HEK293T (cell line): ENCODE measurements around the gene PAPSS1.

Experiments used
- CTCF ChIA-PET: fragments of 350-600 bp; formaldehyde crosslinking; extraction: SDS; loops from one replicate; lab custom pipeline; 2021; ENCODE audit warnings: antibody characterized with exemption, inconsistent platforms; lab: Yijun Ruan, JAX
- POLR2A ChIA-PET: fragments of 350-600 bp; formaldehyde crosslinking; extraction: SDS; loops from one replicate; lab custom pipeline; 2020; ENCODE audit warnings: antibody characterized with exemption, inconsistent platforms; lab: Yijun Ruan, JAX
- DNase-seq: peaks from one replicate; pipeline ENCODE4 v3.0.0; 2012; ENCODE audit warnings: mixed read lengths; ENCODE audit errors: extremely low spot score
- ARNT ChIP-seq: fragments of 450-650 bp; IDR thresholded peaks from 2 replicates; pipeline ENCODE4 v1.6.1; 2017; ENCODE audit warnings: mild to moderate bottlenecking
- BHLHE40 ChIP-seq: fragments of 450-650 bp; IDR thresholded peaks from 2 replicates; pipeline ENCODE4 v1.6.1; 2016; ENCODE audit warnings: mild to moderate bottlenecking, moderate library complexity, borderline replicate concordance
- CTBP1 ChIP-seq: fragments of 450-650 bp; IDR thresholded peaks from 2 replicates; pipeline ENCODE4 v1.6.1; 2016; ENCODE audit warnings: borderline replicate concordance
- ELF4 ChIP-seq: fragments of 450-650 bp; IDR thresholded peaks from 2 replicates; pipeline ENCODE4 v1.6.1; 2017; ENCODE audit warnings: antibody characterized with exemption
- FOXA1 ChIP-seq: fragments of 450-650 bp; IDR thresholded peaks from 2 replicates; pipeline ENCODE4 v1.6.1; 2016; ENCODE audit warnings: mild to moderate bottlenecking
- FOXK2 ChIP-seq: fragments of 450-650 bp; IDR thresholded peaks from 2 replicates; pipeline ENCODE4 v1.6.1; 2016; ENCODE audit warnings: mild to moderate bottlenecking
- FOXM1 ChIP-seq: fragments of 450-650 bp; IDR thresholded peaks from 2 replicates; pipeline ENCODE4 v1.6.1; 2017; ENCODE audit warnings: mild to moderate bottlenecking, borderline replicate concordance
- HDGF ChIP-seq: fragments of 450-650 bp; IDR thresholded peaks from 2 replicates; pipeline ENCODE4 v1.6.1; 2017; ENCODE audit warnings: antibody characterized with exemption, borderline replicate concordance
- L3MBTL2 ChIP-seq: fragments of 450-650 bp; conservative IDR thresholded peaks from 2 replicates; pipeline ENCODE4 v1.6.1; 2016; ENCODE audit warnings: mild to moderate bottlenecking
- LEF1 ChIP-seq: fragments of 450-650 bp; IDR thresholded peaks from 2 replicates; pipeline ENCODE4 v1.6.1; 2017; ENCODE audit warnings: mild to moderate bottlenecking, borderline replicate concordance
- NFRKB ChIP-seq: fragments of 450-650 bp; IDR thresholded peaks from 2 replicates; pipeline ENCODE4 v1.6.1; 2016; ENCODE audit warnings: mild to moderate bottlenecking, moderate library complexity
- SP1 ChIP-seq: fragments of 450-650 bp; IDR thresholded peaks from 2 replicates; pipeline ENCODE4 v1.6.1; 2017
- SUZ12 ChIP-seq: fragments of 450-650 bp; IDR thresholded peaks from 2 replicates; pipeline ENCODE4 v1.6.1; 2016; ENCODE audit warnings: mild to moderate bottlenecking
- TARDBP ChIP-seq: fragments of 450-650 bp; IDR thresholded peaks from 2 replicates; pipeline ENCODE4 v1.6.1; 2016
- ZNF384 ChIP-seq: fragments of 450-650 bp; IDR thresholded peaks from 2 replicates; pipeline ENCODE4 v1.6.1; 2016
- TF ChIP-seq, protein P1 (sequence below): fragments of 450-650 bp; IDR thresholded peaks from 2 replicates; pipeline ENCODE4 v1.6.1; 2016

PAPSS1 gene

DNA sequence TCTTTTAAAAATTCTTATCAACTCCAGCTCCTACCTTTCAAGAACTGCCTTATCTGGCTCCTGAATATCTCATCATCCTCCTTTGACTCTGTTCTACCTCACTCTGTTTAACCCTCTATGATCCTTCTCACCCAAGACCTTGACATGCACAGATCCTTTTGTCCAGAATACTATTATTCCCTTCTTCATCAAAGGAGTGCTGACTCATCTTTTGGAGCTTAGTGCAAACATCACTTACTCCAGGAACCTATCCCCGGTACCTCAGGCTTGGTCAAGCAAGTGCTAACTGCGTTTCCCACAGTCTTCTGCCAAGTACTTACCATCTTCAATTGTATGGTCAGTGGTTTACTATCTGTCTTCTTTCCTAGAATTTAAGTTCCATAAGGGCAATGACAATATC, 96.0 kb downstream of the PAPSS1 start:
- TF ChIP-seq FOXK2 (no peak), ARNT (no peak), CTBP1 (no peak), LEF1 (no peak), L3MBTL2 (no peak), FOXA1 (no peak), BHLHE40 (no peak), ELF4 (no peak)
- POLR2A ChIA-PET = interaction anchor here (0.6 kb wide), 1 partner anchor 1701 kb away, joined by 3 read pairs; no protein-coding TSS in a partner anchor
- DNase-seq = no peak

DNA sequence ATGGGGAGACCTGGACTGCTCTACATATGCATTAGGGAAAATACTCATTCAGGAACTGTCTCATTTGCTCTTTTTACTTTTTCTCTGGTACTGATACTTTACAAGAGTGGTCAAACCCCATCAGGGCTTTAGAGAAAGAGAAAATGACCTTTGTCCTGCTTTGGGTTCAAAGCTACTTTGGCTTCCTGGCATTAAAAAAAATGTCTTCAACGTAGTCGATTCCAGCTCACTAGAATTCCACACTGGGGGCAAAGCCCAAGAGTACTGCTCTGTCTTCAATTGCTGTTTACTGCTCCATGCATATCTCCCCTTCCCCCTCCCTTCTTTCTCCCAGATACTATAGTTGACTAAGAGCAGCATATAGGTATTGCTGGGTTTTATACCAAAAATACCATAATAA, 98.0 kb downstream of the PAPSS1 start:
- ChIA-PET CTCF (no interaction called here), POLR2A (no interaction called here)
- no peak for DNase-seq
- TF ChIP-seq ELF4 (no peak), FOXA1 (no peak), L3MBTL2 (no peak), CTBP1 (no peak), FOXM1 (no peak), SUZ12 (no peak), TARDBP (no peak), ARNT (no peak), HDGF (no peak)

More for the DNA sequence above, 96.0 kb downstream of the PAPSS1 start:
- CTCF ChIA-PET = no interaction called here

DNA sequence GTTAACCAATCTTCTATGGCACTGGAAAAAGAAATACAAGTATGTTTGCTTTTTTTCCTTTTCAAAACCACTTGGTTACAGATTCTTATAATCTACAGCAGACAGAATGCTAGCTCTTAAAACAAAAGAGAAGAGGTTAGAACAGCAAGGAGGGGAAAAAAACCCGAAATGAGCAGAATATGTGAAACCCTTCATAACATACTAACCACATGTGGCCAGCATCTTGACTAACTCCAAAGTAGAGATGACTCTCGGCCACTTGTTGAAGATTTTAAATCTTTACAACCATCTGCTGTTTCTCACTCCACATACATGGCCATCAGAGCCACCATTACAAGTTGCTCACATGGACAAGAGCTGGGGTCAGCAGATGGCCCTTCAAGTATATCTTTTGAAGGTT, 100.3 kb downstream of the PAPSS1 start:
- DNase-seq = no peak
- POLR2A ChIA-PET = no interaction called here
- CTCF ChIA-PET = no interaction called here
- TF ChIP-seq, protein P1, sequence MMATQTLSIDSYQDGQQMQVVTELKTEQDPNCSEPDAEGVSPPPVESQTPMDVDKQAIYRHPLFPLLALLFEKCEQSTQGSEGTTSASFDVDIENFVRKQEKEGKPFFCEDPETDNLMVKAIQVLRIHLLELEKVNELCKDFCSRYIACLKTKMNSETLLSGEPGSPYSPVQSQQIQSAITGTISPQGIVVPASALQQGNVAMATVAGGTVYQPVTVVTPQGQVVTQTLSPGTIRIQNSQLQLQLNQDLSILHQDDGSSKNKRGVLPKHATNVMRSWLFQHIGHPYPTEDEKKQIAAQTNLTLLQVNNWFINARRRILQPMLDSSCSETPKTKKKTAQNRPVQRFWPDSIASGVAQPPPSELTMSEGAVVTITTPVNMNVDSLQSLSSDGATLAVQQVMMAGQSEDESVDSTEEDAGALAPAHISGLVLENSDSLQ = no peak
- no peak for TF ChIP-seq CTBP1
- no peak for TF ChIP-seq FOXA1
- TF ChIP-seq ZNF384 = no peak
- no peak for TF ChIP-seq BHLHE40
- TF ChIP-seq L3MBTL2 = no peak
- no peak for TF ChIP-seq FOXM1
- TF ChIP-seq ELF4 = no peak
- TF ChIP-seq TARDBP = no peak
- TF ChIP-seq SUZ12 = no peak
- TF ChIP-seq HDGF = no peak
- no peak for TF ChIP-seq SP1
- no peak for TF ChIP-seq LEF1
- TF ChIP-seq ARNT = no peak
- TF ChIP-seq FOXK2 = no peak
- no peak for TF ChIP-seq NFRKB

DNA sequence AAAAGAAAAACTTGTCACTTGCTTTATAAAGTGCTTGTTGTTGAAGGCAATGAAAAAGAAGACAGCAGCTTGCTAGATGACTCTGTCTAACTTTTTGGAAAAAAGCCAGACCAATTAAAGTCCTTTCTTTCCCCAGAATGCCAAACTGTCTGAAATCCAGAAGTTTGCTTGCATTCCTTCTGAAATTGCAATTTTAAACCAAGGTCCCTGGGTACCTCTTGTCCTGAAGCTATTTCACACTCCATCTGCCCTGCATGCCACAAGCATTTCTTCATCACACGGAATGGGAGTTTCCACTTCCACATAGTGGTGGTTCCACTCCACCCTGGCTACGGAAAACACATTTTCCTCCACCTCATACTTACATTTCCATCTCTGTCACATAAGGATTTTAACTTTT, 101.0 kb downstream of the PAPSS1 start:
- ChIA-PET CTCF (no interaction called here), POLR2A (no interaction called here)
- TF ChIP-seq ELF4 = no peak
- TF ChIP-seq FOXA1 = no peak
- no peak for TF ChIP-seq ZNF384
- no peak for TF ChIP-seq TARDBP
- TF ChIP-seq L3MBTL2 = no peak
- no peak for TF ChIP-seq BHLHE40
- DNase-seq = no peak

DNA sequence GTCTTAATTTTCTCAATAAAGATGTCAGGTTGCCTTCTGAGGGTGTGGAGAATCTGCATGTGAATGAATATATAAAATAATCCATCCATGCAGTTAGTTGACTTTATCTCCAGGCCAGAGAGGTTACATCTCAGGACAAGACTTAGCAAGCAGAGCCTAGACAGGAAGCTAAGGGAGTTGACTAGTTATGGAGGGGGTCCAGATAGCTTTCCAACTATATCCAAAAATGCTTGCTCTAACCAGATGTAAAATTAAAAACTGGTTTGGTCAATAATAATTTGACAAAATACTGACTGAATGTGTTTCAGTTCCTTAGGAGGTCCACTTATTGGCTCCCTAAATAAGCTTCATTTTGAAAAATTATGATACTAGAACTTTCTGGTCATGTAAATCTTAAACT, 101.4 kb downstream of the PAPSS1 start:
- CTCF ChIA-PET = no interaction called here
- TF ChIP-seq NFRKB = no peak
- TF ChIP-seq ARNT = no peak
- DNase-seq = no peak
- POLR2A ChIA-PET = no interaction called here

DNA sequence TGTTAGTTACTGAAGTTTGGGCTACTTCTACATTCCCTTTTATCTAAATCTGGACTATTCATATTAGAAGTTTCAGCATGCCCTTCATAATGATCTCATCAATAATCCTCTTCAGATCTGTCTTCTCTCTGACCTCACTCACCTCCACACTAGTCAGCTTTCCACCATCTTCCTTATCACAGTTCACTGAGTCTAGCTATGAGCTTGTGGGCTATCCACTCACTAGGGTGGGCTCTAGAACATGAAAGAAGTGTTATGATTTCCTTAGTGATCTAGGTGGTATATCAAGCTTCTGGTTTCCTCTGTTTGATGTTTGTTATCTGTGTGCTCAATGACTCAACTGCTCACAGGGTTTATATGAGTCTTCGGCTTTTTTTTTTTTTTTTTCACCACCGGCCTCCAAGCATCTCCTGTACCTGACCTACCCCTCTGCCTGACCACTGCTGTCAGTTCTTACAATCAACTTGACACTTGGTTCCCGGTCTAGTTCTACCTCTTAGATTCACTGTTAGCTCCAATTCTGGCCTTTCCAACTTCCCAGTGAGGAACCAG, 103.1 kb downstream of the PAPSS1 start:
- DNase-seq = no peak
- ChIA-PET CTCF (interaction anchor here (0.6 kb wide), 2 partner anchors 70 to 412 kb away, joined by 3 to 6 read pairs; no protein-coding TSS in a partner anchor), POLR2A (no interaction called here)
- TF ChIP-seq ZNF384 (no peak), ARNT (no peak), SP1 (no peak), LEF1 (no peak), ELF4 (no peak), FOXK2 (no peak), FOXA1 (no peak), SUZ12 (no peak), CTBP1 (no peak)
- TF ChIP-seq, protein P1 = no peak

DNA sequence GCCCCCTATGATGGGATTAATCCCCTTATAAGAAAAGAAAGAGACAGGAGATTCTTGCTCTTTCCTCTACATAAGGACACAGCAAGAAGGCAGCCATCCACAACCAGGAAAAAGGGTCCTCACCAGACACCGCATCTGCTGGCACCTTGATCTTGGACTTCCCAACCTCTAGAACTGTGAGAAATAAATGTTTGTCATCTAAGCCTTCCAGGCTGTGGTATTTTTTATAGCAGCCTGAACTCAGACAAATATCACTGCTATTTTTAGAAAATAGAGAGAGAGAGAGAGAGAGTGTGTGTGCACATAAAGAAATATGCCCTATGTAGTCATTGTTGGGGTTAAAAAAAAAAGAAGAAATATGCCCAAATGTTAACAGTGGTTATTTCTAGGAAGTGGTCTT, 104.2 kb downstream of the PAPSS1 start:
- POLR2A ChIA-PET = no interaction called here
- CTCF ChIA-PET = no interaction called here
- no peak for DNase-seq
- TF ChIP-seq ARNT (no peak), FOXM1 (no peak), SUZ12 (no peak), NFRKB (no peak), HDGF (no peak), SP1 (no peak), LEF1 (no peak), L3MBTL2 (no peak), ELF4 (no peak), BHLHE40 (no peak), TARDBP (no peak), ZNF384 (no peak), FOXK2 (no peak), FOXA1 (no peak)
- TF ChIP-seq, protein P1 = no peak
